WERI-Rb-1 (cell line): ENCODE data around the gene PURA.
"Not testable (repeated sequence)": the region's sequence is repeated elsewhere in the genome, so short reads cannot be mapped to it uniquely, and the experiment has no call there.

Experiments used
- DNase-seq: peaks from one replicate; pipeline ENCODE4 v3.0.0-alpha.2; 2020
- H3K27ac ChIP-seq: fragments of 250-450 bp; sonication (Bioruptor Pico); 2 replicates; pipeline ENCODE4 v1.5.1; 2020; ENCODE audit warnings: mild to moderate bottlenecking, moderate library complexity
- H3K27me3 ChIP-seq: fragments of 250-450 bp; sonication (Bioruptor Pico); 2 replicates; pipeline ENCODE4 v1.5.1; 2021; ENCODE audit warnings: mild to moderate bottlenecking, low read depth, moderate library complexity; ENCODE audit not compliant: insufficient read depth, severe bottlenecking
- H3K36me3 ChIP-seq: fragments of 250-450 bp; sonication (Bioruptor Pico); 2 replicates; pipeline ENCODE4 v1.5.1; 2020; ENCODE audit warnings: mild to moderate bottlenecking, moderate library complexity
- H3K4me3 ChIP-seq: 2 replicates; pipeline ENCODE4 v1.5.1; 2011; ENCODE audit warnings: low read depth, mild to moderate bottlenecking, control low read depth, low read length
- H3K9me3 ChIP-seq: fragments of 250-450 bp; sonication (Bioruptor Pico); 2 replicates; pipeline ENCODE4 v1.5.1; 2021; ENCODE audit warnings: mild to moderate bottlenecking, moderate library complexity; ENCODE audit not compliant: severe bottlenecking
- CTCF ChIP-seq: IDR thresholded peaks from 2 replicates; pipeline ENCODE4 v1.5.1; 2011; ENCODE audit warnings: low read depth, mild to moderate bottlenecking, control low read depth, inconsistent platforms, low read length

PURA gene

GRCh38 chr5:140150201-140150600 is 36.3 kb downstream of the PURA start:
- H3K27me3 ChIP-seq: no peaks in the 10 kb centered on the region
- no peak for DNase-seq
- TF ChIP-seq CTCF: no peak
- H3K36me3 ChIP-seq: no peaks in the 10 kb centered on the region
- no peaks in the 10 kb centered on the region for H3K9me3 ChIP-seq
- no peak overlapping the region for H3K27ac ChIP-seq
- no peak overlapping the region for H3K4me3 ChIP-seq

- TF ChIP-seq CTCF: no peak
- no peaks in the 10 kb centered on the region for H3K9me3 ChIP-seq
- H3K27me3 ChIP-seq: no peaks in the 10 kb centered on the region
- DNase-seq: no peak
- no peak overlapping the region for H3K4me3 ChIP-seq
- no peak overlapping the region for H3K27ac ChIP-seq
- no peaks in the 10 kb centered on the region for H3K36me3 ChIP-seq
Measured at GRCh38 chr5:140151144-140152021, 37.5 kb downstream of the PURA start.

- TF ChIP-seq CTCF: no peak
- Histone ChIP-seq H3K27ac (no peak overlapping the region), H3K36me3 (no peaks in the 10 kb centered on the region), H3K9me3 (no peaks in the 10 kb centered on the region), H3K27me3 (no peaks in the 10 kb centered on the region), H3K4me3 (no peak overlapping the region)
- no peak for DNase-seq
Measured at GRCh38 chr5:140152022-140152999, 38.4 kb downstream of the PURA start.

- no peak for DNase-seq
- H3K27me3 ChIP-seq: no peaks in the 10 kb centered on the region
- H3K9me3 ChIP-seq: no peaks in the 10 kb centered on the region
- H3K27ac ChIP-seq: no peak overlapping the region
- TF ChIP-seq CTCF: no peak
- H3K36me3 ChIP-seq: no peaks in the 10 kb centered on the region
- no peak overlapping the region for H3K4me3 ChIP-seq
Measured at GRCh38 chr5:140153255-140153654, 39.3 kb downstream of the PURA start.

GRCh38 chr5:140153905-140154304 is 40.0 kb downstream of the PURA start:
- no peaks in the 10 kb centered on the region for H3K9me3 ChIP-seq
- DNase-seq: no peak
- no peak overlapping the region for H3K4me3 ChIP-seq
- H3K36me3 ChIP-seq: no peaks in the 10 kb centered on the region
- no peak for TF ChIP-seq CTCF
- no peak overlapping the region for H3K27ac ChIP-seq
- H3K27me3 ChIP-seq: no peaks in the 10 kb centered on the region

GRCh38 chr5:140154710-140155381 is 40.9 kb downstream of the PURA start:
- not testable (repeated sequence) for H3K27ac ChIP-seq, H3K9me3 ChIP-seq, DNase-seq, H3K36me3 ChIP-seq, H3K27me3 ChIP-seq, H3K4me3 ChIP-seq
